Breast epithelium (tissue), 3 donors: ENCODE data around the gene CDKL1.

Source experiments
- POLR2A ChIP-seq: fragments of 450-650 bp; IDR thresholded peaks from one replicate; pipeline ENCODE4 v1.6.1; 2016; ENCODE audit warnings: antibody characterized with exemption, mild to moderate bottlenecking, moderate library complexity
- POLR2AphosphoS5 ChIP-seq, 3 donors: sonication (generic); formaldehyde crosslinking; IDR thresholded peaks; one replicate each; pipeline ENCODE4 v1.6.1; 2017; ENCODE audit warnings: antibody characterized with exemption in 3 of 3
- TF ChIP-seq, protein P1 (sequence below), 3 donors: fragments of 450-650 bp; IDR thresholded peaks; one replicate each; pipeline ENCODE4 v1.5.1; 2016 to 2017; ENCODE audit warnings: antibody characterized with exemption in 3 of 3, mild to moderate bottlenecking in 3 of 3, moderate library complexity in 3 of 3

DNA sequence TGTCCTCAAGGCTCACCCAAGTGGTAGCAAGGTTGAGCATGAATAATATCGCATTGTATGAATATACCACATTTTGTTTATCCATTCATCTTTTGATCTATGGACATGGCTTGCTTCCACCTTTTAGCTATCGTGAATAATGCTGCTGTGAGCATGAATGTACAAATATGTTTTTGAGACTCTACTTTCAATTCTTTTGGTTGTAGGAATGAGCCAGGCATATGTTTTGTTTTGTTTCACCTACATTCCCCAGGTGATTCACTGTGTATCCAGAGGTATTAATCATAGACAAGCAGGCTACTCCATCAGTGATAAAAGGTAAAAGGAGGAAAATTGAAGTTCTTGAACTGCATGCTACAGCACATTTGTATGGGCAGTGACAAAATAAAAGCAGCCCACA lies 35.8 kb downstream of the CDKL1 start:
- TF ChIP-seq, protein P1, sequence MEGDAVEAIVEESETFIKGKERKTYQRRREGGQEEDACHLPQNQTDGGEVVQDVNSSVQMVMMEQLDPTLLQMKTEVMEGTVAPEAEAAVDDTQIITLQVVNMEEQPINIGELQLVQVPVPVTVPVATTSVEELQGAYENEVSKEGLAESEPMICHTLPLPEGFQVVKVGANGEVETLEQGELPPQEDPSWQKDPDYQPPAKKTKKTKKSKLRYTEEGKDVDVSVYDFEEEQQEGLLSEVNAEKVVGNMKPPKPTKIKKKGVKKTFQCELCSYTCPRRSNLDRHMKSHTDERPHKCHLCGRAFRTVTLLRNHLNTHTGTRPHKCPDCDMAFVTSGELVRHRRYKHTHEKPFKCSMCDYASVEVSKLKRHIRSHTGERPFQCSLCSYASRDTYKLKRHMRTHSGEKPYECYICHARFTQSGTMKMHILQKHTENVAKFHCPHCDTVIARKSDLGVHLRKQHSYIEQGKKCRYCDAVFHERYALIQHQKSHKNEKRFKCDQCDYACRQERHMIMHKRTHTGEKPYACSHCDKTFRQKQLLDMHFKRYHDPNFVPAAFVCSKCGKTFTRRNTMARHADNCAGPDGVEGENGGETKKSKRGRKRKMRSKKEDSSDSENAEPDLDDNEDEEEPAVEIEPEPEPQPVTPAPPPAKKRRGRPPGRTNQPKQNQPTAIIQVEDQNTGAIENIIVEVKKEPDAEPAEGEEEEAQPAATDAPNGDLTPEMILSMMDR (IDR thresholded peaks at IDR 0.05): no peak
- TF ChIP-seq POLR2A (no peak), POLR2AphosphoS5 (IDR thresholded peaks at IDR 0.05) (no peak)
